Esophagus muscularis mucosa (tissue), 4 donors: ENCODE measurements around the gene C11orf71.

Experiments
- EP300 ChIP-seq: sonication (generic); formaldehyde crosslinking; IDR thresholded peaks from one replicate; pipeline ENCODE4 v1.6.1; 2017; ENCODE audit warnings: antibody characterized with exemption
- POLR2A ChIP-seq: fragments of 450-650 bp; IDR thresholded peaks from one replicate; pipeline ENCODE4 v1.6.1; 2017; ENCODE audit warnings: antibody characterized with exemption, moderate library complexity, mild to moderate bottlenecking, low read depth
- POLR2AphosphoS5 ChIP-seq, 2 donors: sonication (generic); formaldehyde crosslinking; IDR thresholded peaks; one replicate each; pipeline ENCODE4 v1.6.1; 2017; ENCODE audit warnings: antibody characterized with exemption in 2 of 2
- TF ChIP-seq, protein P1 (sequence below), 3 experiments: fragments of 200-600 bp in 2 of 3; fragments of 450-650 bp in 1 of 3; sonication (generic) in 2 of 3; IDR thresholded peaks; one replicate each; pipeline ENCODE4 v1.5.1; 2017 to 2019; ENCODE audit warnings: antibody characterized with exemption in 3 of 3, mild to moderate bottlenecking in 2 of 3, moderate library complexity in 1 of 3

GRCh38 chr11:114441921-114442320 lies 41.6 kb upstream of the C11orf71 start:
- TF ChIP-seq, protein P1, sequence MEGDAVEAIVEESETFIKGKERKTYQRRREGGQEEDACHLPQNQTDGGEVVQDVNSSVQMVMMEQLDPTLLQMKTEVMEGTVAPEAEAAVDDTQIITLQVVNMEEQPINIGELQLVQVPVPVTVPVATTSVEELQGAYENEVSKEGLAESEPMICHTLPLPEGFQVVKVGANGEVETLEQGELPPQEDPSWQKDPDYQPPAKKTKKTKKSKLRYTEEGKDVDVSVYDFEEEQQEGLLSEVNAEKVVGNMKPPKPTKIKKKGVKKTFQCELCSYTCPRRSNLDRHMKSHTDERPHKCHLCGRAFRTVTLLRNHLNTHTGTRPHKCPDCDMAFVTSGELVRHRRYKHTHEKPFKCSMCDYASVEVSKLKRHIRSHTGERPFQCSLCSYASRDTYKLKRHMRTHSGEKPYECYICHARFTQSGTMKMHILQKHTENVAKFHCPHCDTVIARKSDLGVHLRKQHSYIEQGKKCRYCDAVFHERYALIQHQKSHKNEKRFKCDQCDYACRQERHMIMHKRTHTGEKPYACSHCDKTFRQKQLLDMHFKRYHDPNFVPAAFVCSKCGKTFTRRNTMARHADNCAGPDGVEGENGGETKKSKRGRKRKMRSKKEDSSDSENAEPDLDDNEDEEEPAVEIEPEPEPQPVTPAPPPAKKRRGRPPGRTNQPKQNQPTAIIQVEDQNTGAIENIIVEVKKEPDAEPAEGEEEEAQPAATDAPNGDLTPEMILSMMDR (IDR thresholded peaks at IDR 0.05), result no peak
- TF ChIP-seq POLR2A (no peak), POLR2AphosphoS5 (IDR thresholded peaks at IDR 0.05) (no peak), EP300 (no peak)
